H1 (cell line): ENCODE results near the gene CDH10. TPM values are rescaled to one million over a fixed set of nuclear protein-coding genes. Genes with fewer than 3 reads are reported as not detected.

Source experiments
- CTCF ChIA-PET: fragments of 300-600 bp; sonication (Branson Sonifier 250); formaldehyde crosslinking; loops from one replicate; lab custom pipeline; 2021; ENCODE audit not compliant: partially characterized antibody; lab: Charles Lee
- POLR2A ChIA-PET: fragments of 300-600 bp; sonication (Branson Sonifier 250); formaldehyde crosslinking; loops from one replicate; lab custom pipeline; 2021; ENCODE audit warnings: inconsistent platforms; ENCODE audit not compliant: partially characterized antibody; lab: Charles Lee
- DNase-seq, 2 experiments: peaks; one replicate each; pipeline versions ENCODE4 v3.0.0 to v3.0.0-alpha.2; 2010 to 2022; ENCODE audit warnings: low spot score in 2 of 2, low read depth in 1 of 2, mixed read lengths in 1 of 2
- FAIRE-seq: peaks from 2 replicates; lab custom pipeline; 2011; peaks lifted over from hg19 to GRCh38; lab: Jason Lieb, UNC
- H2AFZ ChIP-seq: 2 replicates; pipeline ENCODE4 v1.8.1; 2012; ENCODE audit warnings: low read length, inconsistent platforms
- H2AK5ac ChIP-seq: 2 replicates; pipeline ENCODE4 v1.6.1; 2013; ENCODE audit warnings: low read depth, low read length
- H2BK120ac ChIP-seq: replicated peaks from 2 replicates; pipeline ENCODE3; 2013; ENCODE audit warnings: low read depth, low read length, inconsistent platforms
- H2BK12ac ChIP-seq: 2 replicates; pipeline ENCODE4 v1.6.1; 2013; ENCODE audit warnings: low read depth, low read length
- H2BK15ac ChIP-seq: 2 replicates; pipeline ENCODE4 v1.6.1; 2013; ENCODE audit warnings: low read length
- H2BK20ac ChIP-seq: 2 replicates; pipeline ENCODE4 v1.6.1; 2013; ENCODE audit warnings: low read length
- H2BK5ac ChIP-seq: 2 replicates; pipeline ENCODE4 v1.6.1; 2013; ENCODE audit warnings: low read depth, low read length
- H3K14ac ChIP-seq: 2 replicates; pipeline ENCODE4 v1.6.1; 2013; ENCODE audit warnings: inconsistent platforms; ENCODE audit not compliant: insufficient read length
- H3K18ac ChIP-seq: 2 replicates; pipeline ENCODE4 v1.6.1; 2013; ENCODE audit warnings: low read length; ENCODE audit errors: extremely low read depth
- H3K23ac ChIP-seq: 2 replicates; pipeline ENCODE4 v1.6.1; 2013; ENCODE audit warnings: inconsistent platforms; ENCODE audit not compliant: insufficient read length
- H3K23me2 ChIP-seq: 2 replicates; pipeline ENCODE4 v1.6.1; 2013; ENCODE audit warnings: low read depth, low read length
- H3K27ac ChIP-seq: 2 replicates; pipeline ENCODE4 v1.6.1; 2011; ENCODE audit warnings: low read depth, low read length, inconsistent platforms
- H3K27me3 ChIP-seq, 4 experiments: replicated peaks in 1 of 4; 1 replicate in 1 of 4; 2 replicates in 3 of 4; pipeline versions ENCODE4 v1.6.1 to v1.8.1; 2011 to 2013; ENCODE audit warnings: low read length in 3 of 4, mild to moderate bottlenecking in 3 of 4, inconsistent platforms in 2 of 4, mixed read lengths in 2 of 4, moderate library complexity in 1 of 4; ENCODE audit not compliant: control insufficient read depth in 3 of 4, insufficient read depth in 3 of 4; ENCODE audit errors: extremely low read depth in 1 of 4
- H3K36me3 ChIP-seq, 4 experiments: 2 replicates each; pipeline versions ENCODE4 v1.6.1 to v1.8.1; 2011 to 2013; ENCODE audit warnings: mild to moderate bottlenecking in 4 of 4, low read length in 3 of 4, moderate library complexity in 2 of 4, control low read depth in 1 of 4, inconsistent platforms in 1 of 4; ENCODE audit not compliant: insufficient read depth in 4 of 4, control insufficient read depth in 2 of 4
- H3K4ac ChIP-seq: replicated peaks from 2 replicates; pipeline ENCODE3; 2013; ENCODE audit warnings: low read length, low read depth, mixed read lengths, inconsistent platforms; ENCODE audit not compliant: insufficient read length
- H3K4me1 ChIP-seq, 4 experiments: replicated peaks in 1 of 4; 1 replicate in 1 of 4; 2 replicates in 3 of 4; pipeline versions ENCODE4 v1.6.1 to v1.8.1; 2011 to 2013; ENCODE audit warnings: low read length in 3 of 4, inconsistent platforms in 2 of 4, mixed read lengths in 1 of 4; ENCODE audit not compliant: insufficient read depth in 4 of 4, control insufficient read depth in 3 of 4
- H3K4me2 ChIP-seq, 2 experiments: 2 replicates each; pipeline versions ENCODE4 v1.6.1 to v1.8.1; 2011 to 2013; ENCODE audit warnings: low read depth in 2 of 2, low read length in 2 of 2, control low read depth in 1 of 2, inconsistent platforms in 1 of 2, mild to moderate bottlenecking in 1 of 2; ENCODE audit not compliant: insufficient read depth in 1 of 2
- H3K4me3 ChIP-seq, 4 experiments: fragments of 200-600, 300-600 bp in 1 of 4; sonication (generic), shearing (Covaris generic), sonication (Bioruptor Twin) in 1 of 4; 2 replicates each; pipeline versions ENCODE4 v1.5.1 to v1.8.1; 2011 to 2016; ENCODE audit warnings: low read length in 4 of 4, low read depth in 3 of 4, control low read depth in 2 of 4, inconsistent platforms in 2 of 4, mild to moderate bottlenecking in 2 of 4, mixed read lengths in 1 of 4, moderate library complexity in 1 of 4; ENCODE audit not compliant: insufficient read depth in 2 of 4; ENCODE audit errors: extremely low read depth in 1 of 4
- H3K56ac ChIP-seq: replicated peaks from 2 replicates; pipeline ENCODE3; 2013; ENCODE audit warnings: low read depth, mild to moderate bottlenecking, mixed read lengths, low read length, inconsistent platforms; ENCODE audit not compliant: insufficient read length
- H3K79me1 ChIP-seq: 2 replicates; pipeline ENCODE4 v1.6.1; 2013; ENCODE audit warnings: low read depth, low read length, control low read depth
- H3K79me2 ChIP-seq, 2 experiments: 2 replicates each; pipeline versions ENCODE4 v1.6.1 to v1.8.1; 2012 to 2013; ENCODE audit warnings: low read length in 2 of 2, mild to moderate bottlenecking in 2 of 2, inconsistent platforms in 1 of 2; ENCODE audit not compliant: insufficient read depth in 2 of 2, control insufficient read depth in 1 of 2
- H3K9ac ChIP-seq, 4 experiments: replicated peaks in 1 of 4; 1 replicate in 1 of 4; 2 replicates in 3 of 4; pipeline versions ENCODE4 v1.6.1 to v1.8.1; 2011 to 2013; ENCODE audit warnings: low read depth in 3 of 4, low read length in 3 of 4, control low read depth in 2 of 4, mild to moderate bottlenecking in 2 of 4, moderate library complexity in 2 of 4, inconsistent platforms in 1 of 4; ENCODE audit errors: extremely low read depth in 1 of 4
- H3K9me3 ChIP-seq, 2 experiments: 2 replicates each; pipeline versions ENCODE4 v1.6.1 to v1.8.1; 2012 to 2013; ENCODE audit warnings: mild to moderate bottlenecking in 2 of 2, moderate library complexity in 2 of 2, control low read depth in 1 of 2, inconsistent platforms in 1 of 2, low read depth in 1 of 2, low read length in 1 of 2, mixed read lengths in 1 of 2; ENCODE audit not compliant: insufficient read depth in 2 of 2
- H4K20me1 ChIP-seq, 2 experiments: replicated peaks in 1 of 2; 2 replicates each; pipeline versions ENCODE3 to v1.8.1; 2011 to 2013; ENCODE audit warnings: inconsistent platforms in 2 of 2, low read length in 2 of 2, mild to moderate bottlenecking in 1 of 2; ENCODE audit not compliant: insufficient read depth in 2 of 2, control insufficient read depth in 1 of 2
- H4K5ac ChIP-seq: 2 replicates; pipeline ENCODE4 v1.6.1; 2013; ENCODE audit warnings: low read length, low read depth, mixed read lengths, inconsistent platforms; ENCODE audit not compliant: insufficient read length
- H4K8ac ChIP-seq: 2 replicates; pipeline ENCODE4 v1.8.0; 2013; ENCODE audit warnings: mild to moderate bottlenecking, moderate library complexity, low read length, inconsistent platforms; ENCODE audit not compliant: insufficient read depth; ENCODE audit errors: extremely low read depth
- H4K91ac ChIP-seq: replicated peaks from 2 replicates; pipeline ENCODE3; 2013; ENCODE audit warnings: low read length, mixed read lengths, inconsistent platforms; ENCODE audit not compliant: insufficient read length
- NRF1 ChIP-seq: IDR thresholded peaks from 2 replicates; pipeline ENCODE4 v1.6.1; 2011; ENCODE audit warnings: mild to moderate bottlenecking, low read depth, low read length, improper control_type of control experiment
- SP4 ChIP-seq: IDR thresholded peaks from 2 replicates; pipeline ENCODE4 v1.6.1; 2012; ENCODE audit warnings: low read length, inconsistent platforms
- WGBS, 2 experiments: shearing (Covaris generic) in 1 of 2; methylation state at CpG; one replicate each; pipeline versions ENCODE4 v1.1.6 to v1.1.7; 2013 to 2015; ENCODE audit warnings: low lambda C conversion rate in 2 of 2, mixed read lengths in 2 of 2, inconsistent platforms in 1 of 2, low coverage in 1 of 2, missing lambda C conversion rate in 1 of 2; ENCODE audit not compliant: insufficient replicate concordance in 2 of 2, insufficient coverage in 1 of 2, insufficient read length in 1 of 2; ENCODE audit errors: extremely low coverage in 1 of 2, missing lambda C conversion rate in 1 of 2; 5-methylcytosine and 5-hydroxymethylcytosine counted together
- polyA plus RNA-seq, 7 experiments: library from polyadenylated mRNA; depleted of rRNA in 3 of 7; stranded (reverse) in 5 of 7; unstranded in 2 of 7; fragments of >200 nt in 5 of 7; fragments of 200-250 nt in 2 of 7; gene quantifications; 1 replicate in 5 of 7; 2 replicates in 1 of 7; 4 replicates in 1 of 7; pipeline versions ENCODE4 v1.2.1 to v1.2.3, GENCODE V29; 2011 to 2013; ENCODE audit warnings: missing spikeins in 2 of 7, mixed read lengths in 2 of 7
- small RNA-seq: library from polyadenylated mRNA; stranded (forward); fragments of <200 nt; extraction: miRNeasy Mini kit (QIAGEN cat#:217004); gene quantifications from one replicate; pipeline ENCODE3, GENCODE V24; 2013; ENCODE audit not compliant: insufficient read depth
- total RNA-seq: library from RNA; stranded (reverse); fragmentation: NEBNext Ultra II Directional; extraction: Animal tissue kit (Norgen Biotek cat#: 25700); gene quantifications from 2 replicates; pipeline ENCODE4 v1.2.1, GENCODE V29; 2021

CDH10 gene
- total and polyA plus RNA-seq, 2 of the 8 experiments (the other 6 are each of a cell fraction or from before 2014, with no cell fraction given) = 0.11 TPM; not detected in 1

DNA sequence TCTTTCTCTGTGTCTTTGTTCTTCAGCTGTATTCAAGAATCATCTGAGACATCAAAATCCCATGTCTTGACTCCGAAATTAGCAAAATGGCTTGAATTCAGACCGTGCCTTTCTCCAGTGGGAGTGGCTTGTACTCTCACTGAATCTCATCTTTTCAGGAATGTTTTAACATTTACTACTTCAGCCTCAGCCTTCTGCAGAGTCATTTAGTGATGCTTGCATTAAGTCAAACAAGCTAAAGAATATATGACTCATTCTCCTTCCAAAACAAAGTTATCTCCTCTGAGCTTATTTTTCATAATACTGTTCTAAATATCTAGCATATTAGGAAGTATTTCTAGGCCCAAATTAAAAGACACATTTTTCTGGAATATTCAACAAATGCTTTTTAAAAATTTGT is 205.3 kb downstream of the CDH10 start:
- no peak overlapping the region for H4K91ac ChIP-seq
- ChIA-PET POLR2A (no interaction called here), CTCF (interaction anchor here (1.7 kb wide), 1 partner anchor 12 kb away, joined by 5 read pairs; no protein-coding TSS in a partner anchor)
- no peak overlapping the region for H3K4ac ChIP-seq
- H2BK5ac ChIP-seq = no peak overlapping the region
- H2BK120ac ChIP-seq = no peak overlapping the region
- H2AK5ac ChIP-seq = no peak overlapping the region
- no peak overlapping the region for H2BK12ac ChIP-seq
- H3K36me3 ChIP-seq = no peaks in the 10 kb centered on the region
- no peak overlapping the region for H3K9ac ChIP-seq
- no peak overlapping the region for H2BK20ac ChIP-seq
- DNase-seq (no peak), FAIRE-seq (no peak)
- H3K18ac ChIP-seq = no peak overlapping the region
- no peak overlapping the region for H3K4me3 ChIP-seq
- H3K56ac ChIP-seq = no peak overlapping the region
- H3K14ac ChIP-seq = no peak overlapping the region
- H3K4me1 ChIP-seq = no peaks in the 10 kb centered on the region
- no peak overlapping the region for H3K23ac ChIP-seq
- H3K27ac ChIP-seq = no peak overlapping the region
- H4K5ac ChIP-seq = no peak overlapping the region
- H3K27me3 ChIP-seq = no peaks in the 10 kb centered on the region
- no peak for TF ChIP-seq SP4
- TF ChIP-seq NRF1 = no peak
- H3K4me2 ChIP-seq = no peak overlapping the region
- no peak overlapping the region for H2AFZ ChIP-seq
- H3K79me2 ChIP-seq = no peaks in the 10 kb centered on the region
- 90% methylated on average over 2 of the region's 2 CpGs; no CpG with 5 or more reads in 1 of the 2 experiments for WGBS, 2 experiments
- H3K79me1 ChIP-seq = no peaks in the 10 kb centered on the region
- no peaks in the 10 kb centered on the region for H3K9me3 ChIP-seq
- no peaks in the 10 kb centered on the region; the same call in 1 of the 2 replicates for H3K23me2 ChIP-seq
- H4K8ac ChIP-seq = no peak overlapping the region
- no peak overlapping the region for H2BK15ac ChIP-seq
- H4K20me1 ChIP-seq = no peaks in the 10 kb centered on the region

Small RNA genes within 50 kb of the gene (small RNA-seq; reads per million reads assigned to genes)
- not detected for gene AC091885.1
- gene RF00017 = not detected
